Kidney epithelial cell (primary cell): ENCODE results near the gene SIDT2. TPM values are rescaled to one million over a fixed set of nuclear protein-coding genes. Genes with fewer than 3 reads are reported as not detected.

Source experiments
- DNase-seq: peaks from one replicate; pipeline ENCODE4 v3.0.0-alpha.2; 2010; ENCODE audit warnings: low read depth
- H3K27me3 ChIP-seq: 2 replicates; pipeline ENCODE4 v1.6.0; 2011; ENCODE audit warnings: low read length; ENCODE audit not compliant: control insufficient read depth, insufficient read depth
- H3K36me3 ChIP-seq: 2 replicates; pipeline ENCODE4 v1.5.1; 2011; ENCODE audit warnings: low read length; ENCODE audit not compliant: control insufficient read depth, insufficient read depth
- H3K4me3 ChIP-seq: 2 replicates; pipeline ENCODE4 v1.5.1; 2011; ENCODE audit warnings: low read depth, mild to moderate bottlenecking, control low read depth, low read length
- CTCF ChIP-seq: IDR thresholded peaks from 2 replicates; pipeline ENCODE4 v1.5.1; 2011; ENCODE audit warnings: mild to moderate bottlenecking, moderate library complexity, low read length, control low read depth, inconsistent platforms; ENCODE audit not compliant: insufficient read depth, poor library complexity, severe bottlenecking
- total RNA-seq: library from RNA; depleted of rRNA; stranded (reverse); fragments of >200 nt; gene quantifications from 2 replicates; pipeline ENCODE4 v1.2.3, GENCODE V29; 2015

Gene SIDT2
- total RNA-seq, 1 donor from 2014 or later = 14.6 TPM

- no peak for DNase-seq
- H3K27me3 ChIP-seq = no peaks in the 10 kb centered on the region
- no peak for TF ChIP-seq CTCF
- no peak overlapping the region for H3K4me3 ChIP-seq
- no peaks in the 10 kb centered on the region for H3K36me3 ChIP-seq
Measured at GRCh38 chr11:117170210-117170609, 8.3 kb upstream of the SIDT2 start.

- no peak for TF ChIP-seq CTCF
- no peaks in the 10 kb centered on the region for H3K36me3 ChIP-seq
- no peak overlapping the region for H3K4me3 ChIP-seq
- DNase-seq = no peak
- no peaks in the 10 kb centered on the region for H3K27me3 ChIP-seq
Measured at GRCh38 chr11:117171007-117171403, 7.5 kb upstream of the SIDT2 start.

- TF ChIP-seq CTCF = no peak
- no peak overlapping the region for H3K4me3 ChIP-seq
- H3K36me3 ChIP-seq = no peaks in the 10 kb centered on the region
- H3K27me3 ChIP-seq = no peaks in the 10 kb centered on the region
- no peak for DNase-seq
Measured at GRCh38 chr11:117171404-117172061, 7.0 kb upstream of the SIDT2 start.

- H3K36me3 ChIP-seq = no peaks in the 10 kb centered on the region
- no peaks in the 10 kb centered on the region for H3K27me3 ChIP-seq
- TF ChIP-seq CTCF = no peak
- H3K4me3 ChIP-seq = no peak overlapping the region
- DNase-seq = no peak
Measured at GRCh38 chr11:117172724-117173421, 5.7 kb upstream of the SIDT2 start.

GRCh38 chr11:117175104-117175503 is 3.4 kb upstream of the SIDT2 start:
- TF ChIP-seq CTCF = no peak
- no peak for DNase-seq
- no peaks in the 10 kb centered on the region for H3K27me3 ChIP-seq
- H3K36me3 ChIP-seq = no peaks in the 10 kb centered on the region
- no peak overlapping the region for H3K4me3 ChIP-seq
